Effector memory CD8-positive, alpha-beta T cell (primary cell): ENCODE data around the gene C11orf98.
"Not testable (repeated sequence)": the region's sequence is repeated elsewhere in the genome, so short reads cannot be mapped to it uniquely, and the experiment has no call there.

Experiments used
- ATAC-seq: fragments of 150-1000 bp; cut with Tn5 transposase; replicated peaks from 2 replicates; pipeline ENCODE4 v1.10.0; 2021; ENCODE audit warnings: mild to moderate bottlenecking, moderate library complexity
- DNase-seq, 3 experiments: peaks; one replicate each; pipeline ENCODE4 v3.0.0; 2021
- H3K27ac Mint-ChIP-seq, 2 donors: one replicate each; pipeline ENCODE4 v1.8.0; 2022; ENCODE audit warnings: mild to moderate bottlenecking in 2 of 2, mixed read lengths in 2 of 2, moderate library complexity in 2 of 2
- H3K27me3 Mint-ChIP-seq, 2 donors: one replicate each; pipeline ENCODE4 v1.8.0; 2022; ENCODE audit warnings: mixed read lengths in 2 of 2
- H3K36me3 Mint-ChIP-seq: one replicate; pipeline ENCODE4 v1.8.0; 2022; ENCODE audit warnings: mild to moderate bottlenecking, moderate library complexity, mixed read lengths; ENCODE audit not compliant: insufficient read depth
- H3K4me1 Mint-ChIP-seq, 2 donors: one replicate each; pipeline ENCODE4 v1.8.0; 2022; ENCODE audit warnings: low read depth in 2 of 2, mixed read lengths in 2 of 2
- H3K4me3 Mint-ChIP-seq, 2 donors: one replicate each; pipeline ENCODE4 v1.8.0; 2022; ENCODE audit warnings: mild to moderate bottlenecking in 2 of 2, mixed read lengths in 2 of 2, moderate library complexity in 2 of 2
- H3K9me3 Mint-ChIP-seq, 2 donors: one replicate each; pipeline ENCODE4 v1.8.0; 2022; ENCODE audit warnings: mixed read lengths in 2 of 2

The C11orf98 gene

GRCh38 chr11:62654297-62654696 lies 10.7 kb downstream of the C11orf98 start:
- Mint-ChIP-seq H3K4me1 (peaks cover 12 to 20% of the 10 kb centered on the region in 2 donors), H3K36me3 (peaks cover 30% of the 10 kb centered on the region), H3K9me3 (no peaks in the 10 kb centered on the region), H3K27me3 (no peaks in the 10 kb centered on the region), H3K27ac (peak overlapping the region; percentile 97 to 99), H3K4me3 (peak overlapping the region; percentile 56 to 93)
- ATAC-seq (no peak), DNase-seq (no peak)

GRCh38 chr11:62652161-62653006 lies 12.6 kb downstream of the C11orf98 start:
- Mint-ChIP-seq H3K27me3 (no peaks in the 10 kb centered on the region), H3K4me3 (peak overlapping the region; percentile 93 to 95), H3K4me1 (peaks cover 12 to 20% of the 10 kb centered on the region in 2 donors), H3K36me3 (peaks cover 33% of the 10 kb centered on the region), H3K27ac (peak overlapping the region; percentile 97 to 99), H3K9me3 (no peaks in the 10 kb centered on the region)
- ATAC-seq (peak; percentile 3), DNase-seq (peak in 1 of 3 experiments; percentile 28)

GRCh38 chr11:62650283-62650682 lies 14.7 kb downstream of the C11orf98 start:
- not testable (repeated sequence) for H3K27me3 Mint-ChIP-seq, ATAC-seq, H3K4me3 Mint-ChIP-seq, DNase-seq, H3K9me3 Mint-ChIP-seq
- Mint-ChIP-seq H3K4me1 (peaks cover 17 to 25% of the 10 kb centered on the region in 2 donors), H3K36me3 (peaks cover 43% of the 10 kb centered on the region), H3K27ac (peak overlapping the region in 1 of 2 donors; percentile 49)

GRCh38 chr11:62649486-62649885 lies 15.5 kb downstream of the C11orf98 start:
- ATAC-seq (no peak), DNase-seq (no peak)
- peaks cover 21 to 29% of the 10 kb centered on the region in 2 donors for H3K4me1 Mint-ChIP-seq
- H3K36me3 Mint-ChIP-seq, result peaks cover 43% of the 10 kb centered on the region
- no peaks in the 10 kb centered on the region for H3K9me3 Mint-ChIP-seq
- no peak overlapping the region for H3K4me3 Mint-ChIP-seq
- H3K27me3 Mint-ChIP-seq, result no peaks in the 10 kb centered on the region
- H3K27ac Mint-ChIP-seq, result no peak overlapping the region

- ATAC-seq, result no peak
- H3K36me3 Mint-ChIP-seq, result peaks cover 41% of the 10 kb centered on the region
- H3K27ac Mint-ChIP-seq, result no peak overlapping the region
- H3K4me3 Mint-ChIP-seq, result no peak overlapping the region
- no peaks in the 10 kb centered on the region for H3K9me3 Mint-ChIP-seq
- no peaks in the 10 kb centered on the region for H3K27me3 Mint-ChIP-seq
- peaks cover 21 to 29% of the 10 kb centered on the region in 2 donors for H3K4me1 Mint-ChIP-seq
- no peak for DNase-seq
Measured at GRCh38 chr11:62648967-62649364, 16.0 kb downstream of the C11orf98 start.

GRCh38 chr11:62648185-62648966 lies 16.6 kb downstream of the C11orf98 start:
- no peak for ATAC-seq
- DNase-seq, result no peak
- H3K27me3 Mint-ChIP-seq, result no peaks in the 10 kb centered on the region
- no peaks in the 10 kb centered on the region for H3K9me3 Mint-ChIP-seq
- H3K4me3 Mint-ChIP-seq, result no peak overlapping the region
- H3K36me3 Mint-ChIP-seq, result peaks cover 38% of the 10 kb centered on the region
- no peak overlapping the region for H3K27ac Mint-ChIP-seq
- peaks cover 18 to 27% of the 10 kb centered on the region in 2 donors for H3K4me1 Mint-ChIP-seq

- Mint-ChIP-seq H3K4me1 (peaks cover 14 to 24% of the 10 kb centered on the region in 2 donors), H3K36me3 (peaks cover 36% of the 10 kb centered on the region), H3K27ac (no peak overlapping the region), H3K4me3 (no peak overlapping the region), H3K27me3 (no peaks in the 10 kb centered on the region), H3K9me3 (no peaks in the 10 kb centered on the region)
- no peak for DNase-seq
- ATAC-seq, result no peak
Measured at GRCh38 chr11:62647609-62648005, 17.4 kb downstream of the C11orf98 start.

GRCh38 chr11:62646825-62647608 lies 18.0 kb downstream of the C11orf98 start:
- peaks cover 9 to 19% of the 10 kb centered on the region in 2 donors for H3K4me1 Mint-ChIP-seq
- H3K9me3 Mint-ChIP-seq, result no peaks in the 10 kb centered on the region
- H3K36me3 Mint-ChIP-seq, result peaks cover 36% of the 10 kb centered on the region
- peak overlapping the region; percentile 86 to 96 for H3K27ac Mint-ChIP-seq
- peak overlapping the region; percentile 86 to 93 for H3K4me3 Mint-ChIP-seq
- DNase-seq (no peak), ATAC-seq (no peak)
- H3K27me3 Mint-ChIP-seq, result no peaks in the 10 kb centered on the region

- H3K27ac Mint-ChIP-seq, result peak within 1 kb of the TSS; percentile 86 to 96
- ATAC-seq (peak; percentile 98), DNase-seq (peak; percentile 96 to 98 (median 96))
- peaks cover 35% of the 10 kb centered on the region for H3K36me3 Mint-ChIP-seq
- peak within 1 kb of the TSS; percentile 86 to 93 for H3K4me3 Mint-ChIP-seq
- peaks cover 9 to 17% of the 10 kb centered on the region in 2 donors for H3K4me1 Mint-ChIP-seq
- no peaks in the 10 kb centered on the region for H3K27me3 Mint-ChIP-seq
- H3K9me3 Mint-ChIP-seq, result no peaks in the 10 kb centered on the region
Measured at GRCh38 chr11:62645946-62646824, 18.8 kb downstream of the C11orf98 start, which contains the start of gene GANAB. Gene GANAB, minus strand, starts transcription at chr11:62646613. Its CDS starts 14 bp downstream, at chr11:62646599.

GRCh38 chr11:62645671-62645945 lies 19.4 kb downstream of the C11orf98 start:
- Mint-ChIP-seq H3K27me3 (no peaks in the 10 kb centered on the region), H3K4me3 (peak overlapping the region; percentile 86 to 93), H3K27ac (peak overlapping the region; percentile 86 to 96), H3K9me3 (no peaks in the 10 kb centered on the region), H3K4me1 (peaks cover 9 to 15% of the 10 kb centered on the region in 2 donors), H3K36me3 (peaks cover 35% of the 10 kb centered on the region)
- ATAC-seq (no peak), DNase-seq (no peak)

- H3K27ac Mint-ChIP-seq, result peak overlapping the region; percentile 12 to 87
- peaks cover 43% of the 10 kb centered on the region for H3K36me3 Mint-ChIP-seq
- ATAC-seq (no peak), DNase-seq (no peak)
- H3K4me3 Mint-ChIP-seq, result peak overlapping the region in 1 of 2 donors; percentile 43
- H3K4me1 Mint-ChIP-seq, result peaks cover 16 to 18% of the 10 kb centered on the region in 2 donors
- no peaks in the 10 kb centered on the region for H3K9me3 Mint-ChIP-seq
- H3K27me3 Mint-ChIP-seq, result no peaks in the 10 kb centered on the region
Measured at GRCh38 chr11:62644220-62644619, 20.8 kb downstream of the C11orf98 start.

- ATAC-seq (no peak), DNase-seq (no peak)
- Mint-ChIP-seq H3K9me3 (no peaks in the 10 kb centered on the region), H3K36me3 (peaks cover 92% of the 10 kb centered on the region), H3K27ac (peak overlapping the region; percentile 50 to 52), H3K4me3 (no peak overlapping the region), H3K4me1 (peaks cover 1 to 12% of the 10 kb centered on the region in 2 donors), H3K27me3 (no peaks in the 10 kb centered on the region)
Measured at GRCh38 chr11:62632492-62632891, 32.5 kb downstream of the C11orf98 start.
